K562 (cell line): ENCODE data around the gene CCDC32. TPM values are rescaled to one million over a fixed set of nuclear protein-coding genes. Genes with fewer than 3 reads are reported as not detected.

Experiments
- ATF1 ChIP-seq, 2 experiments: fragments of 450-650 bp in 1 of 2; IDR thresholded peaks; 2 replicates each; pipeline ENCODE4 v1.6.1; 2016; ENCODE audit warnings: missing compliant biosample characterization in 1 of 2, missing genetic modification characterization in 1 of 2
- CBX8 ChIP-seq: fragments of 200-600 bp; sonication (generic); IDR thresholded peaks from 2 replicates; pipeline ENCODE4 v1.6.1; 2012; ENCODE audit warnings: borderline replicate concordance, mixed run types, low read depth, mild to moderate bottlenecking, moderate library complexity, mixed read lengths, low read length, control low read depth, inconsistent platforms; ENCODE audit not compliant: poor library complexity, severe bottlenecking; ENCODE audit errors: extremely low read depth
- HEY1 ChIP-seq: fragments of 250-450 bp; sonication (Bioruptor Pico); IDR thresholded peaks from 2 replicates; pipeline ENCODE4 v1.5.0; 2020; ENCODE audit warnings: mild to moderate bottlenecking, moderate library complexity, borderline replicate concordance
- IFI16 ChIP-seq: fragments of 250-450 bp; sonication (Bioruptor Pico); IDR thresholded peaks from 2 replicates; pipeline ENCODE4 v2.1.2; 2022; ENCODE audit warnings: mild to moderate bottlenecking, inconsistent platforms
- MTF1 ChIP-seq: fragments of 250-450 bp; sonication (Bioruptor Pico); IDR thresholded peaks from 2 replicates; pipeline ENCODE4 v1.9.0; 2021; ENCODE audit warnings: moderate library complexity, mild to moderate bottlenecking, inconsistent platforms, borderline replicate concordance
- NR1H2 ChIP-seq: sonication (generic); formaldehyde crosslinking; IDR thresholded peaks from 2 replicates; pipeline ENCODE4 v1.4.0; 2020; ENCODE audit warnings: mild to moderate bottlenecking, missing genetic modification reagents
- POLR2AphosphoS5 ChIP-seq: IDR thresholded peaks from 2 replicates; pipeline ENCODE4 v1.6.1; 2011; ENCODE audit warnings: mild to moderate bottlenecking, low read depth, low read length, moderate library complexity; ENCODE audit not compliant: control insufficient read depth, insufficient read depth
- PYGO2 ChIP-seq: fragments of 450-650 bp; IDR thresholded peaks from 2 replicates; pipeline ENCODE4 v1.6.1; 2016; ENCODE audit warnings: mild to moderate bottlenecking, missing genetic modification characterization, moderate library complexity, missing compliant biosample characterization
- SMAD4 ChIP-seq: fragments of 250-450 bp; sonication (Bioruptor Pico); conservative IDR thresholded peaks from 2 replicates; pipeline ENCODE4 v1.8.0; 2021; ENCODE audit warnings: inconsistent platforms, mild to moderate bottlenecking, moderate library complexity
- SUPT5H ChIP-seq: fragments of 450-650 bp; IDR thresholded peaks from 2 replicates; pipeline ENCODE4 v1.6.1; 2016
- YY1 ChIP-seq, 3 experiments: IDR thresholded peaks; 2 replicates each; pipeline ENCODE4 v1.6.1; 2011; ENCODE audit warnings: low read length in 2 of 3, mild to moderate bottlenecking in 2 of 3, moderate library complexity in 2 of 3, borderline replicate concordance in 1 of 3, control low read depth in 1 of 3, low read depth in 1 of 3; ENCODE audit not compliant: insufficient read depth in 3 of 3, insufficient replicate concordance in 2 of 3, control insufficient read depth in 1 of 3, insufficient read length in 1 of 3; ENCODE audit errors: extremely low read depth in 1 of 3
- ZFPM2 ChIP-seq: fragments of 250-450 bp; sonication (Bioruptor Pico); IDR thresholded peaks from 2 replicates; pipeline ENCODE4 v1.5.1; 2022; ENCODE audit warnings: mild to moderate bottlenecking
- polyA plus RNA-seq, 8 experiments: library from polyadenylated mRNA; depleted of rRNA in 4 of 8; stranded (reverse) in 5 of 8; unstranded in 3 of 8; fragments of >200 nt; fragmentation: Nextera tagmentation in 2 of 8; fragmentation: Illumina TruSeq in 1 of 8; extraction: Ambion mirVana in 2 of 8; extraction: Trizol in 1 of 8; gene quantifications; 2 replicates each; pipeline versions ENCODE4 v1.2.1 to v1.2.3, GENCODE V29; 2011 to 2014; ENCODE audit warnings: inconsistent platforms in 1 of 8, missing spikeins in 1 of 8
- total RNA-seq, 7 experiments: library from RNA; depleted of rRNA in 6 of 7; stranded (reverse); fragments of >200 nt in 6 of 7; fragmentation: Illumina TruSeq in 2 of 7; extraction: Trizol in 2 of 7; gene quantifications; 2 replicates each; pipeline versions ENCODE4 v1.2.1 to v1.2.3, GENCODE V29; 2011 to 2021; ENCODE audit warnings: low replicate concordance in 1 of 7
- TF ChIP-seq, protein P1 (sequence below): fragments of 250-450 bp; sonication (Bioruptor Pico); IDR thresholded peaks from 2 replicates; pipeline ENCODE4 v1.4.0; 2020
- TF ChIP-seq, protein P2 (sequence below): fragments of 450-650 bp; formaldehyde crosslinking; IDR thresholded peaks from 2 replicates; pipeline ENCODE4 v1.4.0; 2020; ENCODE audit warnings: mild to moderate bottlenecking, moderate library complexity
- TF ChIP-seq, protein P3 (sequence below): conservative IDR thresholded peaks from 2 replicates; pipeline ENCODE4 v1.6.1; 2011; ENCODE audit warnings: low read depth, mild to moderate bottlenecking, low read length; ENCODE audit not compliant: control insufficient read depth
- TF ChIP-seq, protein P4 (sequence below): fragments of 450-650 bp; IDR thresholded peaks from 2 replicates; pipeline ENCODE4 v1.6.1; 2018; ENCODE audit warnings: mild to moderate bottlenecking, low read depth; ENCODE audit not compliant: partially characterized antibody
- TF ChIP-seq, protein P5 (sequence below): fragments of 250-450 bp; sonication (Bioruptor Pico); IDR thresholded peaks from 2 replicates; pipeline ENCODE4 v1.5.0; 2021; ENCODE audit warnings: mild to moderate bottlenecking, borderline replicate concordance

Gene CCDC32
- total and polyA plus RNA-seq, 9 of the 15 experiments (the other 6 are each of a cell fraction or from before 2014, with no cell fraction given), result 22.2 to 94.8 (median 37.1) TPM

DNA sequence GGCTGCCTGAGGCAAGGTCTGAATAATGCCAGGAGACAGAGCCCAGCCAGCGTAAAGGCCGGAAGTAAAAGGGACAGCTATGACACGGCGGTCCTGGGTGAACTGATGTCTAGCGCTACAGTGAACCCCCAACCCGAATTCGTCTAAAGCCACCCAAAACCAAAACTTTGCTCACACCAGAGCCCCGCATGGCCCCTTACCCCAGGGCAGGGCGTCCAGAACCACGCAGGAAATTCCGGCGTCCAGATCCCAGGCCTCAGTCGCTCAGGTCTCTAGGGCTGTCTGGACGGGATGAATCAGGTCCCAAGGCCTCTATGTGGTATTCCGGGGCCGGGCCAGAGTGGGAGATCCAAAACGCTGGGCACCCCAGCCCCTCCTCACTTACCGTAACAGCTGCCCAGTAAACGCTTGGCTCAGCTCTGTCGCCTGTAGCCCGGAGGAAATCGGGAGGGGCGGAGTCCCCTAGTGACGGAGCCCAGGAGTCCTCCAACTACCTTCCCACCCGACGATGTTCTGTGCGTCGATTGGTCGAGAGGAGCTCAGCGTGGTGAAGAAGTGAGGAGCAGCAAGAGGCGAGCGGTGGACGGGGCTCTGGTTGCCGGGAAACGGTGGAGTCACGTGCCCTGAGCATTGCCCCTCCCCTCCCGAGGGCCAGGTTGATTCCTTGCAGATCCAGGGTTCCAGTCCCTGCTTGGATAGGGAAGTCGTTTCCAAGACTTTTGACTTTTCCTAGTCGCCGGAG, at the start of gene CCDC32 (continued):
- TF ChIP-seq CBX8 (no peak), SMAD4 (CRISPR knock-in tag) (peak; percentile 49; the same call in 1 of the 2 replicates), IFI16 (CRISPR knock-in tag) (no peak), HEY1 (CRISPR knock-in tag) (no peak), ATF1 (CRISPR knock-in tag; IDR thresholded peaks at IDR 0.05) (no peak), ATF1 (tag; IDR thresholded peaks at IDR 0.05) (peak; percentile 92), SUPT5H (peak; percentile 84), POLR2AphosphoS5 (peak; percentile 76), ZFPM2 (CRISPR knock-in tag) (no peak), NR1H2 (CRISPR knock-in tag) (no peak), PYGO2 (no peak), MTF1 (no peak), YY1 (IDR thresholded peaks at IDR 0.05; ENCODE audit: borderline replicate concordance in 1 of 3, control insufficient read depth in 1 of 3, extremely low read depth in 1 of 3, insufficient read depth in 3 of 3, insufficient read length in 1 of 3, insufficient replicate concordance in 2 of 3, low read depth in 1 of 3, low read length in 2 of 3) (no peak)
- TF ChIP-seq, protein P1, sequence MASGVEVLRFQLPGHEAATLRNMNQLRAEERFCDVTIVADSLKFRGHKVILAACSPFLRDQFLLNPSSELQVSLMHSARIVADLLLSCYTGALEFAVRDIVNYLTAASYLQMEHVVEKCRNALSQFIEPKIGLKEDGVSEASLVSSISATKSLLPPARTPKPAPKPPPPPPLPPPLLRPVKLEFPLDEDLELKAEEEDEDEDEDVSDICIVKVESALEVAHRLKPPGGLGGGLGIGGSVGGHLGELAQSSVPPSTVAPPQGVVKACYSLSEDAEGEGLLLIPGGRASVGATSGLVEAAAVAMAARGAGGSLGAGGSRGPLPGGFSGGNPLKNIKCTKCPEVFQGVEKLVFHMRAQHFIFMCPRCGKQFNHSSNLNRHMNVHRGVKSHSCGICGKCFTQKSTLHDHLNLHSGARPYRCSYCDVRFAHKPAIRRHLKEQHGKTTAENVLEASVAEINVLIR (CRISPR knock-in tag), result no peak
- TF ChIP-seq, protein P2, sequence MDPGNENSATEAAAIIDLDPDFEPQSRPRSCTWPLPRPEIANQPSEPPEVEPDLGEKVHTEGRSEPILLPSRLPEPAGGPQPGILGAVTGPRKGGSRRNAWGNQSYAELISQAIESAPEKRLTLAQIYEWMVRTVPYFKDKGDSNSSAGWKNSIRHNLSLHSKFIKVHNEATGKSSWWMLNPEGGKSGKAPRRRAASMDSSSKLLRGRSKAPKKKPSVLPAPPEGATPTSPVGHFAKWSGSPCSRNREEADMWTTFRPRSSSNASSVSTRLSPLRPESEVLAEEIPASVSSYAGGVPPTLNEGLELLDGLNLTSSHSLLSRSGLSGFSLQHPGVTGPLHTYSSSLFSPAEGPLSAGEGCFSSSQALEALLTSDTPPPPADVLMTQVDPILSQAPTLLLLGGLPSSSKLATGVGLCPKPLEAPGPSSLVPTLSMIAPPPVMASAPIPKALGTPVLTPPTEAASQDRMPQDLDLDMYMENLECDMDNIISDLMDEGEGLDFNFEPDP (CRISPR knock-in tag), result no peak
- TF ChIP-seq, protein P3, sequence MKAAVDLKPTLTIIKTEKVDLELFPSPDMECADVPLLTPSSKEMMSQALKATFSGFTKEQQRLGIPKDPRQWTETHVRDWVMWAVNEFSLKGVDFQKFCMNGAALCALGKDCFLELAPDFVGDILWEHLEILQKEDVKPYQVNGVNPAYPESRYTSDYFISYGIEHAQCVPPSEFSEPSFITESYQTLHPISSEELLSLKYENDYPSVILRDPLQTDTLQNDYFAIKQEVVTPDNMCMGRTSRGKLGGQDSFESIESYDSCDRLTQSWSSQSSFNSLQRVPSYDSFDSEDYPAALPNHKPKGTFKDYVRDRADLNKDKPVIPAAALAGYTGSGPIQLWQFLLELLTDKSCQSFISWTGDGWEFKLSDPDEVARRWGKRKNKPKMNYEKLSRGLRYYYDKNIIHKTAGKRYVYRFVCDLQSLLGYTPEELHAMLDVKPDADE, result no peak; the same call in 1 of the 2 replicates
- TF ChIP-seq, protein P4, sequence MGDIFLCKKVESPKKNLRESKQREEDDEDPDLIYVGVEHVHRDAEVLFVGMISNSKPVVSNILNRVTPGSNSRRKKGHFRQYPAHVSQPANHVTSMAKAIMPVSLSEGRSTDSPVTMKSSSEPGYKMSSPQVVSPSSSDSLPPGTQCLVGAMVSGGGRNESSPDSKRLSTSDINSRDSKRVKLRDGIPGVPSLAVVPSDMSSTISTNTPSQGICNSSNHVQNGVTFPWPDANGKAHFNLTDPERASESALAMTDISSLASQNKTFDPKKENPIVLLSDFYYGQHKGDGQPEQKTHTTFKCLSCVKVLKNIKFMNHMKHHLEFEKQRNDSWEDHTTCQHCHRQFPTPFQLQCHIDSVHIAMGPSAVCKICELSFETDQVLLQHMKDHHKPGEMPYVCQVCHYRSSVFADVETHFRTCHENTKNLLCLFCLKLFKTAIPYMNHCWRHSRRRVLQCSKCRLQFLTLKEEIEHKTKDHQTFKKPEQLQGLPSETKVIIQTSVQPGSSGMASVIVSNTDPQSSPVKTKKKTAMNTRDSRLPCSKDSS, result no peak
- TF ChIP-seq, protein P5, sequence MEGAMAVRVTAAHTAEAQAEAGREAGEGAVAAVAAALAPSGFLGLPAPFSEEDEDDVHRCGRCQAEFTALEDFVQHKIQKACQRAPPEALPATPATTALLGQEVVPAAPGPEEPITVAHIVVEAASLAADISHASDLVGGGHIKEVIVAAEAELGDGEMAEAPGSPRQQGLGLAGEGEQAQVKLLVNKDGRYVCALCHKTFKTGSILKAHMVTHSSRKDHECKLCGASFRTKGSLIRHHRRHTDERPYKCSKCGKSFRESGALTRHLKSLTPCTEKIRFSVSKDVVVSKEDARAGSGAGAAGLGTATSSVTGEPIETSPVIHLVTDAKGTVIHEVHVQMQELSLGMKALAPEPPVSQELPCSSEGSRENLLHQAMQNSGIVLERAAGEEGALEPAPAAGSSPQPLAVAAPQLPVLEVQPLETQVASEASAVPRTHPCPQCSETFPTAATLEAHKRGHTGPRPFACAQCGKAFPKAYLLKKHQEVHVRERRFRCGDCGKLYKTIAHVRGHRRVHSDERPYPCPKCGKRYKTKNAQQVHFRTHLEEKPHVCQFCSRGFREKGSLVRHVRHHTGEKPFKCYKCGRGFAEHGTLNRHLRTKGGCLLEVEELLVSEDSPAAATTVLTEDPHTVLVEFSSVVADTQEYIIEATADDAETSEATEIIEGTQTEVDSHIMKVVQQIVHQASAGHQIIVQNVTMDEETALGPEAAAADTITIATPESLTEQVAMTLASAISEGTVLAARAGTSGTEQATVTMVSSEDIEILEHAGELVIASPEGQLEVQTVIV (CRISPR knock-in tag), result no peak
